ENCODE measurements around the gene FAIM.

DNA sequence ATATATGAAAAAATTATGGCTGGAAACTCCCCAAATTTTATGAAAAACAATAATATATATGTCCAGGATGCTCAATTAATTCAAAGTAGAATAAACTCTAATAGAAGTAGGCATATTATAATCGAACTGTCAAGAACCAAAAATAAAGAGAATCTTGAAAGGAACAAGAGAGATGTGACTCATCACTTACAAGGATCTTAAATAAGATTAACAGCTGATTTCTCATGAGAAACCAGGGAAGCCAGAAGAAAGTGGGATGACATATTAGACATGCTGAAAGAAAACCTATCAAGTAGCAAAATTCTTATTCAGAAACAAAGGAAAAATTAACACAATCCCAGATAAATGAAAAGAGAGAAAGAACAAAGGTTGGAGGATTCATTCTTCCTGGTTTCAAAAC lies 66.8 kb downstream of the FAIM start:
- no peak for TF ChIP-seq GATA3 (IDR thresholded peaks at IDR 0.05; ENCODE audit: low read depth, low read length)
- no peak for TF ChIP-seq GATA2 (IDR thresholded peaks at IDR 0.05; ENCODE audit: low read depth, low read length)
